IMR-90 (cell line): ENCODE measurements around the gene SPECC1L. TPM values are rescaled to one million over a fixed set of nuclear protein-coding genes. Genes with fewer than 3 reads are reported as not detected.

Experiments
- ATAC-seq: fragments of 200-7000 bp; cut with Tn5 transposase; 2 replicates; pipeline ENCODE4 v1.9.1; 2020; ENCODE audit warnings: low read depth, mild to moderate bottlenecking, moderate library complexity
- BruUV-seq: library from RNA; stranded (reverse); fragments of 400-500 nt; replicated peaks from 2 replicates; lab custom pipeline; 2021; lab: Mats Ljungman, UMichigan
- CTCF ChIA-PET: fragments of 300-600 bp; formaldehyde crosslinking; extraction: SDS; loops from one replicate; lab custom pipeline; 2021; ENCODE audit warnings: antibody characterized with exemption; lab: Yijun Ruan, JAX
- POLR2A ChIA-PET: fragments of 300-600 bp; sonication (Branson Sonifier 250); formaldehyde crosslinking; loops from one replicate; lab custom pipeline; 2022; ENCODE audit warnings: antibody characterized with exemption; ENCODE audit not compliant: unreplicated experiment; lab: Charles Lee
- DNase-seq: peaks from one replicate; pipeline ENCODE4 v3.0.0; 2013
- H2AFZ ChIP-seq: replicated peaks from 2 replicates; pipeline ENCODE3; 2013; ENCODE audit warnings: low read length, mild to moderate bottlenecking; ENCODE audit not compliant: poor library complexity
- H2AK5ac ChIP-seq: 2 replicates; pipeline ENCODE4 v1.6.1; 2013; ENCODE audit warnings: low read depth, low read length, inconsistent platforms
- H2AK9ac ChIP-seq: replicated peaks from 2 replicates; pipeline ENCODE3; 2013; ENCODE audit warnings: mild to moderate bottlenecking, low read depth, low read length, moderate library complexity; ENCODE audit not compliant: poor library complexity
- H2BK120ac ChIP-seq: 2 replicates; pipeline ENCODE4 v1.6.1; 2013; ENCODE audit warnings: low read depth, low read length, inconsistent platforms
- H2BK15ac ChIP-seq: 3 replicates; pipeline ENCODE4 v1.6.1; 2013; ENCODE audit warnings: low read depth, low read length, inconsistent platforms
- H2BK20ac ChIP-seq: 2 replicates; pipeline ENCODE4 v1.6.1; 2013; ENCODE audit warnings: low read depth, mild to moderate bottlenecking, inconsistent platforms, low read length, moderate library complexity
- H2BK5ac ChIP-seq: 2 replicates; pipeline ENCODE4 v1.6.1; 2013; ENCODE audit warnings: mild to moderate bottlenecking, low read depth, low read length, inconsistent platforms; ENCODE audit not compliant: poor library complexity, severe bottlenecking
- H3K14ac ChIP-seq: replicated peaks from 2 replicates; pipeline ENCODE4 v1.6.1; 2013; ENCODE audit warnings: low read depth, low read length, inconsistent platforms
- H3K18ac ChIP-seq: 2 replicates; pipeline ENCODE4 v1.6.1; 2013; ENCODE audit warnings: low read depth, low read length, control low read depth
- H3K23ac ChIP-seq: 2 replicates; pipeline ENCODE4 v1.6.1; 2013; ENCODE audit warnings: low read depth, low read length, inconsistent platforms
- H3K27ac ChIP-seq: 2 replicates; pipeline ENCODE4 v1.5.1; 2013; ENCODE audit warnings: mild to moderate bottlenecking, control low read depth, low read length; ENCODE audit not compliant: insufficient read depth
- H3K27me3 ChIP-seq: 2 replicates; pipeline ENCODE4 v1.6.1; 2013; ENCODE audit warnings: low read length; ENCODE audit not compliant: control insufficient read depth, insufficient read depth
- H3K36me3 ChIP-seq: 2 replicates; pipeline ENCODE4 v1.6.1; 2013; ENCODE audit warnings: low read length, mixed read lengths; ENCODE audit not compliant: control insufficient read depth, insufficient read depth
- H3K4ac ChIP-seq: 2 replicates; pipeline ENCODE4 v1.6.1; 2013; ENCODE audit warnings: low read depth, low read length, inconsistent platforms
- H3K4me1 ChIP-seq: 2 replicates; pipeline ENCODE4 v1.6.1; 2013; ENCODE audit warnings: low read length, mixed read lengths; ENCODE audit not compliant: control insufficient read depth, insufficient read depth
- H3K4me2 ChIP-seq: 2 replicates; pipeline ENCODE4 v1.6.1; 2013; ENCODE audit warnings: low read depth, mild to moderate bottlenecking, control low read depth, low read length, moderate library complexity
- H3K4me3 ChIP-seq: 2 replicates; pipeline ENCODE4 v1.5.1; 2013; ENCODE audit warnings: low read depth, mild to moderate bottlenecking, control low read depth, low read length, moderate library complexity; ENCODE audit not compliant: insufficient read depth
- H3K56ac ChIP-seq: 2 replicates; pipeline ENCODE4 v1.6.1; 2013; ENCODE audit warnings: low read length, inconsistent platforms; ENCODE audit not compliant: insufficient read depth; ENCODE audit errors: extremely low read depth
- H3K79me1 ChIP-seq, 2 experiments: 2 replicates each; pipeline ENCODE4 v1.6.1; 2013; ENCODE audit warnings: low read length in 2 of 2, inconsistent platforms in 1 of 2, low read depth in 1 of 2
- H3K9ac ChIP-seq: 2 replicates; pipeline ENCODE4 v1.6.1; 2013; ENCODE audit warnings: low read depth, low read length, control low read depth
- H3K9me1 ChIP-seq: 2 replicates; pipeline ENCODE4 v1.6.1; 2013; ENCODE audit warnings: low read length, inconsistent platforms; ENCODE audit not compliant: insufficient read depth
- H3K9me3 ChIP-seq: 2 replicates; pipeline ENCODE4 v1.6.1; 2013; ENCODE audit warnings: low read length; ENCODE audit not compliant: control insufficient read depth, insufficient read depth
- H4K20me1 ChIP-seq: 2 replicates; pipeline ENCODE4 v1.6.1; 2013; ENCODE audit warnings: low read length, inconsistent platforms; ENCODE audit not compliant: insufficient read depth
- H4K5ac ChIP-seq: 2 replicates; pipeline ENCODE4 v1.6.1; 2013; ENCODE audit warnings: mild to moderate bottlenecking, low read depth, low read length, control low read depth
- H4K8ac ChIP-seq, 2 experiments: 2 replicates each; pipeline ENCODE4 v1.6.1; 2013; ENCODE audit warnings: low read depth in 2 of 2, low read length in 2 of 2, control low read depth in 1 of 2, inconsistent platforms in 1 of 2
- H4K91ac ChIP-seq: 2 replicates; pipeline ENCODE4 v1.6.1; 2013; ENCODE audit warnings: low read depth, low read length, inconsistent platforms; ENCODE audit not compliant: insufficient read depth
- BHLHE40 ChIP-seq: fragments of 150-350 bp; IDR thresholded peaks from 2 replicates; pipeline ENCODE4 v1.6.1; 2016; ENCODE audit warnings: mild to moderate bottlenecking, low read depth, low read length
- CEBPB ChIP-seq: IDR thresholded peaks from 2 replicates; pipeline ENCODE4 v1.6.1; 2012; ENCODE audit warnings: low read depth, low read length, improper control_type of control experiment
- ELK1 ChIP-seq: fragments of 150-350 bp; IDR thresholded peaks from 2 replicates; pipeline ENCODE4 v1.6.1; 2016; ENCODE audit warnings: low read depth, mild to moderate bottlenecking, low read length, moderate library complexity, borderline replicate concordance
- FOS ChIP-seq: fragments of 150-350 bp; IDR thresholded peaks from 2 replicates; pipeline ENCODE4 v1.6.1; 2016; ENCODE audit warnings: low read depth, low read length
- MAZ ChIP-seq: IDR thresholded peaks from 2 replicates; pipeline ENCODE4 v1.6.1; 2012; ENCODE audit warnings: low read depth, mild to moderate bottlenecking, low read length, improper control_type of control experiment, moderate library complexity, borderline replicate concordance
- MXI1 ChIP-seq: IDR thresholded peaks from 2 replicates; pipeline ENCODE4 v1.6.1; 2012; ENCODE audit warnings: low read depth, mild to moderate bottlenecking, low read length, moderate library complexity, borderline replicate concordance
- RAD21 ChIP-seq: IDR thresholded peaks from 2 replicates; pipeline ENCODE4 v1.6.1; 2012; ENCODE audit warnings: low read length, improper control_type of control experiment
- RCOR1 ChIP-seq: IDR thresholded peaks from 2 replicates; pipeline ENCODE4 v1.6.1; 2012; ENCODE audit warnings: mild to moderate bottlenecking, low read length, improper control_type of control experiment; ENCODE audit not compliant: insufficient replicate concordance
- RFX5 ChIP-seq: IDR thresholded peaks from 2 replicates; pipeline ENCODE4 v1.8.0; 2012; ENCODE audit warnings: low read depth, mild to moderate bottlenecking, low read length, moderate library complexity
- USF2 ChIP-seq: fragments of 150-350 bp; IDR thresholded peaks from 2 replicates; pipeline ENCODE4 v1.6.1; 2017; ENCODE audit warnings: mild to moderate bottlenecking, antibody characterized with exemption, low read length, low read depth
- WGBS, 2 experiments: methylation state at CpG; one replicate each; pipeline versions ENCODE4 v1.1.5 to v1.1.7; 2013; ENCODE audit warnings: missing lambda C conversion rate in 2 of 2; ENCODE audit not compliant: insufficient read length in 1 of 2; ENCODE audit errors: extremely low coverage in 2 of 2; 5-methylcytosine and 5-hydroxymethylcytosine counted together
- dilution Hi-C: fragments of 300-500 bp; cut with HindIII; formaldehyde crosslinking; loops from one replicate; pipeline ENCODE4 v1.14.3; 2018; ENCODE audit warnings: low sequenced_read_pairs; ENCODE audit not compliant: unreplicated experiment
- in situ Hi-C: fragments of 300-500 bp; cut with MboI; formaldehyde crosslinking; loops from 3 replicates; pipeline ENCODE4 v1.14.3; 2019; ENCODE audit warnings: low sequenced_read_pairs, inconsistent platforms, mixed read lengths
- intact Hi-C: fragments of 100-400 bp; cut with micrococcal nuclease; formaldehyde crosslinking; loops from 2 replicates; pipeline ENCODE4 v1.10.0; 2022
- polyA plus RNA-seq, 3 experiments: library from polyadenylated mRNA; depleted of rRNA; stranded (reverse); fragments of >200 nt; gene quantifications; 2 replicates each; pipeline ENCODE4 v1.2.3, GENCODE V29; 2012; ENCODE audit warnings: low replicate concordance in 1 of 3
- total RNA-seq: library from RNA; depleted of rRNA; stranded (reverse); fragments of >200 nt; gene quantifications from 2 replicates; pipeline ENCODE4 v1.2.3, GENCODE V29; 2012

SPECC1L gene
- total and polyA plus RNA-seq, 2 of the 4 experiments (the other 2 are of a cell fraction): 18.7 to 44.1 TPM

GRCh38 chr22:24410110-24410856, 139.7 kb downstream of the SPECC1L start (continued):
- TF ChIP-seq RAD21: no peak

- Histone ChIP-seq H2BK120ac (no peak overlapping the region), H3K4me1 (peaks cover 38% of the 10 kb centered on the region), H3K4ac (no peak overlapping the region), H3K14ac (no peak overlapping the region), H2BK15ac (no peak overlapping the region), H4K5ac (no peak overlapping the region), H3K23ac (no peak overlapping the region), H3K9ac (no peak overlapping the region), H2AK5ac (no peak overlapping the region), H3K18ac (no peak overlapping the region), H3K36me3 (peaks cover 26% of the 10 kb centered on the region; the same call in 1 of the 2 replicates), H3K4me3 (no peak overlapping the region), H4K91ac (no peak overlapping the region; the same call in 1 of the 2 replicates), H4K8ac (no peak overlapping the region), H2BK20ac (no peak overlapping the region), H3K9me1 (peaks cover 45% of the 10 kb centered on the region), H3K27ac (no peak overlapping the region), H3K4me2 (no peak overlapping the region), H4K20me1 (peaks cover 26% of the 10 kb centered on the region), H3K27me3 (no peaks in the 10 kb centered on the region), H3K79me1 (peaks cover 39 to 67% of the 10 kb centered on the region in 2 experiments), H3K9me3 (no peaks in the 10 kb centered on the region), H2BK5ac (no peak overlapping the region), H2AK9ac (peak overlapping the region; percentile 17), H3K56ac (no peak overlapping the region), H2AFZ (no peak overlapping the region)
- intact Hi-C loops: no loop called here
- BruUV-seq: no TSS peak
- dilution Hi-C loops: no loop called here
- 93% methylated on average over 2 of the region's 10 CpGs; no CpG with 5 or more reads in 1 of the 2 experiments for WGBS, 2 experiments
- CTCF ChIA-PET: no interaction called here
- no peak for DNase-seq
- ATAC-seq: no peak
- POLR2A ChIA-PET: no interaction called here
- in situ Hi-C loops: no loop called here
- no peak for TF ChIP-seq ELK1
- no peak for TF ChIP-seq BHLHE40
- TF ChIP-seq RCOR1: no peak
- no peak for TF ChIP-seq RFX5
- TF ChIP-seq MAZ: no peak
- no peak for TF ChIP-seq USF2
- no peak for TF ChIP-seq FOS
- no peak for TF ChIP-seq CEBPB
- TF ChIP-seq RAD21: no peak
- no peak for TF ChIP-seq MXI1
These were observed 140.8 kb downstream of the SPECC1L start for GRCh38 chr22:24411256-24412004.
